ENCODE data around the gene SLC2A11. TPM values are rescaled to one million over a fixed set of nuclear protein-coding genes. Genes with fewer than 3 reads are reported as not detected.
"Not testable (repeated sequence)": the region's sequence is repeated elsewhere in the genome, so short reads cannot be mapped to it uniquely, and the experiment has no call there.

The SLC2A11 gene
- total RNA-seq, 1 experiment from 2014 or later = 9.4 TPM

GRCh38 chr22:23856721-23857605, 712 bp upstream of the SLC2A11 start:
- no peaks in the 10 kb centered on the region for H3K9me3 ChIP-seq (ENCODE audit: low read length)
- peak overlapping the region; percentile 86; the same call in 1 of the 2 replicates for H3K9ac ChIP-seq (ENCODE audit: low read length)
- ChIA-PET CTCF (interaction anchor here (0.6 to 1.3 kb wide), 3 partner anchors 37 to 219 kb away, joined by 3 to 9 read pairs (median 4); partner anchors contain the start of genes MIF and MMP11), POLR2A (ENCODE audit: unreplicated experiment) (interaction anchor here (0.5 to 0.6 kb wide), 3 partner anchors 81 to 710 kb away, joined by 3 to 5 read pairs (median 4); no protein-coding TSS in a partner anchor)
- TF ChIP-seq EZH2 (IDR thresholded peaks at IDR 0.05; ENCODE audit: low read length, unreplicated experiment) (no peak), CTCF (conservative IDR thresholded peaks at IDR 0.05; ENCODE audit: low read depth, low read length) (no peak), EZH2phosphoT487 (IDR thresholded peaks at IDR 0.05; ENCODE audit: borderline replicate concordance, low read length) (no peak)
- ATAC-seq (no peak), DNase-seq (no peak)
- H3K27me3 ChIP-seq (ENCODE audit: low read length) = no peaks in the 10 kb centered on the region
- no peaks in the 10 kb centered on the region for H3K79me2 ChIP-seq (ENCODE audit: low read length)
- H3K36me3 ChIP-seq (ENCODE audit: low read depth, low read length) = no peaks in the 10 kb centered on the region
- intact Hi-C loops (cut with micrococcal nuclease) = no loop called here
- no peaks in the 10 kb centered on the region for H3K9me2 ChIP-seq (replicated peaks; ENCODE audit: low read length)
- TSS peak; percentile 44 for BruUV-seq (replicated peaks)
- peak overlapping the region; percentile 100 for H2AFZ ChIP-seq (ENCODE audit: low read length)
- H3K4me1 ChIP-seq (ENCODE audit: insufficient read depth, low read length) = peaks cover 5% of the 10 kb centered on the region; the same call in 1 of the 2 replicates
- no peaks in the 10 kb centered on the region for H3F3A ChIP-seq (ENCODE audit: low read length, unreplicated experiment)
- no peaks in the 10 kb centered on the region for H4K20me1 ChIP-seq (ENCODE audit: low read length)
- peak overlapping the region; percentile 93 for H3K4me3 ChIP-seq (ENCODE audit: low read length)
- peak overlapping the region; percentile 100 for H3K4me2 ChIP-seq (ENCODE audit: low read length)
- H3K27ac ChIP-seq (ENCODE audit: low read length) = no peak overlapping the region

- H4K20me1 ChIP-seq (ENCODE audit: low read length) = no peaks in the 10 kb centered on the region
- no peak overlapping the region for H3K27ac ChIP-seq (ENCODE audit: low read length)
- H2AFZ ChIP-seq (ENCODE audit: low read length) = peak overlapping the region; percentile 100
- ChIA-PET POLR2A (ENCODE audit: unreplicated experiment) (no interaction called here), CTCF (no interaction called here)
- no peak for TF ChIP-seq EZH2phosphoT487 (IDR thresholded peaks at IDR 0.05; ENCODE audit: borderline replicate concordance, low read length)
- TF ChIP-seq EZH2 (IDR thresholded peaks at IDR 0.05; ENCODE audit: low read length, unreplicated experiment) = no peak
- TF ChIP-seq CTCF (conservative IDR thresholded peaks at IDR 0.05; ENCODE audit: low read depth, low read length) = no peak
- H3K36me3 ChIP-seq (ENCODE audit: low read depth, low read length) = no peaks in the 10 kb centered on the region
- H3K9me3 ChIP-seq (ENCODE audit: low read length) = no peaks in the 10 kb centered on the region
- H3K4me3 ChIP-seq (ENCODE audit: low read length) = peak overlapping the region; percentile 93
- no peak for ATAC-seq
- no peaks in the 10 kb centered on the region for H3K79me2 ChIP-seq (ENCODE audit: low read length)
- H3K4me1 ChIP-seq (ENCODE audit: insufficient read depth, low read length) = peaks cover 5% of the 10 kb centered on the region; the same call in 1 of the 2 replicates
- H3K9me2 ChIP-seq (replicated peaks; ENCODE audit: low read length) = no peaks in the 10 kb centered on the region
- no peaks in the 10 kb centered on the region for H3K27me3 ChIP-seq (ENCODE audit: low read length)
- BruUV-seq (replicated peaks) = no TSS peak
- H3K9ac ChIP-seq (ENCODE audit: low read length) = peak overlapping the region; percentile 86; the same call in 1 of the 2 replicates
- intact Hi-C loops (cut with micrococcal nuclease) = no loop called here
- no peaks in the 10 kb centered on the region for H3F3A ChIP-seq (ENCODE audit: low read length, unreplicated experiment)
- H3K4me2 ChIP-seq (ENCODE audit: low read length) = peak overlapping the region; percentile 100
- DNase-seq = no peak
Observed at GRCh38 chr22:23858484-23858815, 775 bp downstream of the SLC2A11 start.

GRCh38 chr22:23859201-23859600, 1.5 kb downstream of the SLC2A11 start:
- Histone ChIP-seq H2AFZ (ENCODE audit: low read length) (no peak overlapping the region), H3K79me2 (ENCODE audit: low read length) (no peaks in the 10 kb centered on the region), H3K4me2 (ENCODE audit: low read length) (no peak overlapping the region), H3K9me2 (replicated peaks; ENCODE audit: low read length) (no peaks in the 10 kb centered on the region), H3K4me3 (ENCODE audit: low read length) (no peak overlapping the region), H4K20me1 (ENCODE audit: low read length) (no peaks in the 10 kb centered on the region), H3K27ac (ENCODE audit: low read length) (no peak overlapping the region), H3K36me3 (ENCODE audit: low read depth, low read length) (no peaks in the 10 kb centered on the region), H3F3A (ENCODE audit: low read length, unreplicated experiment) (no peaks in the 10 kb centered on the region), H3K4me1 (ENCODE audit: insufficient read depth, low read length) (peaks cover 5% of the 10 kb centered on the region; the same call in 1 of the 2 replicates), H3K9ac (ENCODE audit: low read length) (no peak overlapping the region), H3K27me3 (ENCODE audit: low read length) (no peaks in the 10 kb centered on the region), H3K9me3 (ENCODE audit: low read length) (no peaks in the 10 kb centered on the region)
- intact Hi-C loops (cut with micrococcal nuclease) = no loop called here
- no TSS peak for BruUV-seq (replicated peaks)
- ChIA-PET POLR2A (ENCODE audit: unreplicated experiment) (no interaction called here), CTCF (interaction anchor here (0.6 kb wide), 1 partner anchor 9 kb away, joined by 4 read pairs; no protein-coding TSS in a partner anchor)
- ATAC-seq = no peak
- TF ChIP-seq EZH2phosphoT487 (IDR thresholded peaks at IDR 0.05; ENCODE audit: borderline replicate concordance, low read length) (no peak), EZH2 (IDR thresholded peaks at IDR 0.05; ENCODE audit: low read length, unreplicated experiment) (no peak), CTCF (conservative IDR thresholded peaks at IDR 0.05; ENCODE audit: low read depth, low read length) (no peak)
- no peak for DNase-seq

GRCh38 chr22:23860187-23860586, 2.5 kb downstream of the SLC2A11 start:
- POLR2A ChIA-PET (ENCODE audit: unreplicated experiment); DNase-seq; ATAC-seq; H3K9me2 ChIP-seq (replicated peaks; ENCODE audit: low read length); H2AFZ ChIP-seq (ENCODE audit: low read length); H3F3A ChIP-seq (ENCODE audit: low read length, unreplicated experiment); H3K36me3 ChIP-seq (ENCODE audit: low read depth, low read length); H3K27me3 ChIP-seq (ENCODE audit: low read length); H3K79me2 ChIP-seq (ENCODE audit: low read length); H3K4me2 ChIP-seq (ENCODE audit: low read length); H3K27ac ChIP-seq (ENCODE audit: low read length); H3K4me1 ChIP-seq (ENCODE audit: insufficient read depth, low read length); H4K20me1 ChIP-seq (ENCODE audit: low read length); CTCF ChIA-PET; H3K9me3 ChIP-seq (ENCODE audit: low read length); H3K4me3 ChIP-seq (ENCODE audit: low read length); H3K9ac ChIP-seq (ENCODE audit: low read length); intact Hi-C loops (cut with micrococcal nuclease); BruUV-seq (replicated peaks): not testable (repeated sequence)
